NB4 (cell line): ENCODE results near the gene OSBPL10.

Experiments used
- POLR2A ChIP-seq: IDR thresholded peaks from 2 replicates; pipeline ENCODE4 v1.6.1; 2011; ENCODE audit warnings: mild to moderate bottlenecking; ENCODE audit not compliant: insufficient read length; ENCODE audit errors: extremely low read depth
- TF ChIP-seq, protein P1 (sequence below): IDR thresholded peaks from one replicate; pipeline ENCODE4 v1.5.1; 2012; ENCODE audit warnings: low read depth, low read length
- TF ChIP-seq, protein P2 (sequence below): IDR thresholded peaks from 2 replicates; pipeline ENCODE4 v1.6.1; 2011; ENCODE audit warnings: low read depth, low read length

DNA sequence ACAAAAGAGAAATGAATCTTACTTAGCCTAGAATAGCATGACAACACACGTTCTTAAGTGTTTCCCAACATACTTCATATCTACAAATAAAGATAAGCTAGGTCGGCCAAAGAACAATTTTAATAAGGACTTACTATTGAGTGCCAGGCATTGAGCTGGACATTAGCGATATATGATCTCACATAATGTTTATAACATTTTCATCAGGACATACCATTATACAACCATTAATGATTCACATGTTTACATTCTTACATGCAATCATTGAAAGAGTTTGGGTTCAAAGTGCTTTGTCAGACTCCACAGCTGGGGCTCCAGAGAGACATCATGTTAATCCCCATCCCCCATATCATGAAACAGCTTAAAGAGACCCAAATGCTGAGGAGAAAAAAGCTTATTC lies 259.4 kb downstream of the OSBPL10 start:
- TF ChIP-seq, protein P1, sequence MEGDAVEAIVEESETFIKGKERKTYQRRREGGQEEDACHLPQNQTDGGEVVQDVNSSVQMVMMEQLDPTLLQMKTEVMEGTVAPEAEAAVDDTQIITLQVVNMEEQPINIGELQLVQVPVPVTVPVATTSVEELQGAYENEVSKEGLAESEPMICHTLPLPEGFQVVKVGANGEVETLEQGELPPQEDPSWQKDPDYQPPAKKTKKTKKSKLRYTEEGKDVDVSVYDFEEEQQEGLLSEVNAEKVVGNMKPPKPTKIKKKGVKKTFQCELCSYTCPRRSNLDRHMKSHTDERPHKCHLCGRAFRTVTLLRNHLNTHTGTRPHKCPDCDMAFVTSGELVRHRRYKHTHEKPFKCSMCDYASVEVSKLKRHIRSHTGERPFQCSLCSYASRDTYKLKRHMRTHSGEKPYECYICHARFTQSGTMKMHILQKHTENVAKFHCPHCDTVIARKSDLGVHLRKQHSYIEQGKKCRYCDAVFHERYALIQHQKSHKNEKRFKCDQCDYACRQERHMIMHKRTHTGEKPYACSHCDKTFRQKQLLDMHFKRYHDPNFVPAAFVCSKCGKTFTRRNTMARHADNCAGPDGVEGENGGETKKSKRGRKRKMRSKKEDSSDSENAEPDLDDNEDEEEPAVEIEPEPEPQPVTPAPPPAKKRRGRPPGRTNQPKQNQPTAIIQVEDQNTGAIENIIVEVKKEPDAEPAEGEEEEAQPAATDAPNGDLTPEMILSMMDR: no peak
- no peak for TF ChIP-seq POLR2A
- TF ChIP-seq, protein P2, sequence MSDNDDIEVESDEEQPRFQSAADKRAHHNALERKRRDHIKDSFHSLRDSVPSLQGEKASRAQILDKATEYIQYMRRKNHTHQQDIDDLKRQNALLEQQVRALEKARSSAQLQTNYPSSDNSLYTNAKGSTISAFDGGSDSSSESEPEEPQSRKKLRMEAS: no peak
